ENCODE data around the gene NXF2B.
"Not testable (repeated sequence)": the region's sequence is repeated elsewhere in the genome, so short reads cannot be mapped to it uniquely, and the experiment has no call there.

Gene NXF2B, protein sequence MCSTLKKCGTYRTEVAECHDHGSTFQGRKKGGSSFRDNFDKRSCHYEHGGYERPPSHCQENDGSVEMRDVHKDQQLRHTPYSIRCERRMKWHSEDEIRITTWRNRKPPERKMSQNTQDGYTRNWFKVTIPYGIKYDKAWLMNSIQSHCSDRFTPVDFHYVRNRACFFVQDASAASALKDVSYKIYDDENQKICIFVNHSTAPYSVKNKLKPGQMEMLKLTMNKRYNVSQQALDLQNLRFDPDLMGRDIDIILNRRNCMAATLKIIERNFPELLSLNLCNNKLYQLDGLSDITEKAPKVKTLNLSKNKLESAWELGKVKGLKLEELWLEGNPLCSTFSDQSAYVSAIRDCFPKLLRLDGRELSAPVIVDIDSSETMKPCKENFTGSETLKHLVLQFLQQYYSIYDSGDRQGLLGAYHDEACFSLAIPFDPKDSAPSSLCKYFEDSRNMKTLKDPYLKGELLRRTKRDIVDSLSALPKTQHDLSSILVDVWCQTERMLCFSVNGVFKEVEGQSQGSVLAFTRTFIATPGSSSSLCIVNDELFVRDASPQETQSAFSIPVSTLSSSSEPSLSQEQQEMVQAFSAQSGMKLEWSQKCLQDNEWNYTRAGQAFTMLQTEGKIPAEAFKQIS

GRCh38 chrX:102439908-102440307 lies at the start of gene NXF2B:
Gene NXF2B, minus strand, starts transcription at chrX:102440008. Its CDS starts 59,972 bp downstream, at chrX:102380036.
- H3K4me3 ChIP-seq (ENCODE audit: low read length); DNase-seq (ENCODE audit: low read depth): not testable (repeated sequence)

DNA sequence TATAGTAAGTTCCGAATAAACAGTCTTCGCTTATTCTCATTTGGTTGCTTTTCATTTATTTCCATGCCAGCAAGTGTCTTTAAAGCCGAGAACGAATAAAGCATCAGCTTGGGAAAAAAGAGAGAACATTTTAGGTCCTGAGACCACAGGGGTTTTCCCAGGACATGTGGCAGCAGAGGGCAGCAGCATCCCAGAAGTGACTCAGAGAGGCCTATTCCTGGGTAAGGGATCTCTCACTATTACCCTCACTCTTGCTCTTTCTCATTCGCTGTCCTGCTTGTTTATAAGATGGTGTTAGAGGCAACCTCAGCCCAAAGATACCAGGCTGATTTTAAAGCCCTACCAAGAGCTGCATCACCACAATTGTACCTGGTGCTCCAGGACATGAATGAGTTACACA lies 39.0 kb upstream of the NXF2B start:
- DNase-seq (ENCODE audit: low read depth); H3K4me3 ChIP-seq (ENCODE audit: low read length): not testable (repeated sequence)

DNA sequence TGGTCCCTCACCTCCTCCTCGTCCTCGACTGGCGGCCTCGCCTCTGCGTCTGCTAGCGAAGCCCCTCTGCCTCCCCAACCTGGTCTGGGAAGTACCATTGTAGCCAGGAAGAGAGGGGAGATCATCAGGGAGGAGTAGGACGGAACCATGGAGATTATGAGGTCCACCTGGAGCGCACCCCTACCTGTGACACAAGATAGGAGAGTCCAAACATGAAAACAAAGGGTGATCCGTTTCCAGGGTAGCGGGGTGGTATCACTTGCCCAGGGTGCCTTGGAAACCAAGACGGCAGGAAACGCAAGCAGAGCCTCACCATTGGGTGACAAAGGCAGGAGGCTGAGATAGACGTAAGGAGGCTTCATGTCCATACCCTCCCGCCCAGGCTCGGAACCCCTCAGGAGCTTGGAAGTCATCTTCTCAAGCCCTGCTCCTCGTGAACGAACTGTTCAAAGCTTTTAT lies 32.0 kb upstream of the NXF2B start, which contains the start of gene TCP11X2:
TSS of gene TCP11X2 (minus strand) at position 51 of the 459 bp plus-strand sequence.
- not testable (repeated sequence) for H3K4me3 ChIP-seq (ENCODE audit: low read length); DNase-seq (ENCODE audit: low read depth)

- DNase-seq (ENCODE audit: low read depth); H3K4me3 ChIP-seq (ENCODE audit: low read length): not testable (repeated sequence)
Measured at GRCh38 chrX:102470215-102470614, 30.4 kb upstream of the NXF2B start.

- DNase-seq (ENCODE audit: low read depth); H3K4me3 ChIP-seq (ENCODE audit: low read length): not testable (repeated sequence)
Measured at GRCh38 chrX:102458615-102459014, 18.8 kb upstream of the NXF2B start.

DNA sequence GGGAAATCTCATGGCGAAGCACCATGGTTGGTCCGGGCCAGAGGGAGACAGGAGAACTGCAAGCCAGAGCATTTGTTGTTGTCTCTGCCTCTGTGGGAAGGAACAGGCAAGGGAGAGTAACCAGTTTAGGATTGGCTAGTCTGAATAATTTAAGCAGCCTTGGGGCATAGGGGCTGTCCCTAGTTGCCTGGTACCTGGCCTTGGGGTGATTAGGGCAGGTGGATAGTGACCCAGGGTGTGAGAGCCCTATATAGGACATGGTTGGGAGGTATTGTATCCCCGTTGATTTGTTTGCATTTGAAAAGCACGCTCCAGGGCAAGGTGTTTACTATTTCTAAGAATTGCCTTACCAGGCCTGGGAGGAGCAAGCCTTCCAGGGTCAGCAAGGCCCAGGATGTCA lies 25.3 kb downstream of the NXF2B start:
- not testable (repeated sequence) for DNase-seq (ENCODE audit: low read depth); H3K4me3 ChIP-seq (ENCODE audit: low read length)

DNA sequence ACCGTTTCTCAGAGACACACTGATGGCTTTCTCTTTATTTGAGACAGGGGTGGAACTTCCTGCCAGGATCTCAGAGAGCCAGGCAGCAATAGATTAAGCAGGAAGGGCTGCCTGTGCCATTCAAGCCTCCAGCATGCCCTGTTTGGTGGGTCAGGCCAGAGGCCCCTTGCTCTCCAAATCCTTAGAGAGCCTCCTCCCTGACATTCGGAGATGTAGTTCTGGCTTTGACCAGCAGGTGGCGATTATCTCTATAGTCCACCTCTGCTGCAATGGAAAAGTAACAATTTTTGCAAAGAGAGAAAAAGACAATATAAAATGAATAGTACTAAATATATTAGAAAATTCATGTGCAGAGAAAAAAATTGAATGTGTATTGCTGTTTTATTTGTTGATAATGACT lies 93.9 kb downstream of the NXF2B start:
- TF ChIP-seq CTCF (IDR thresholded peaks at IDR 0.05; ENCODE audit: insufficient read depth, low read depth, low read length, missing control alignments), result peak; percentile 66
- H3K4me3 ChIP-seq (ENCODE audit: low read length), result no peak overlapping the region
- peak; percentile 41 for DNase-seq (ENCODE audit: low read depth)

- no peak for DNase-seq (ENCODE audit: low read depth)
- no peak for TF ChIP-seq CTCF (IDR thresholded peaks at IDR 0.05; ENCODE audit: insufficient read depth, low read depth, low read length, missing control alignments)
Measured at GRCh38 chrX:102341867-102342266, 97.9 kb downstream of the NXF2B start.

GRCh38 chrX:102339312-102340298 lies 100.2 kb downstream of the NXF2B start:
- no peak overlapping the region for H3K4me3 ChIP-seq (ENCODE audit: low read length)
- no peak for TF ChIP-seq CTCF (IDR thresholded peaks at IDR 0.05; ENCODE audit: insufficient read depth, low read depth, low read length, missing control alignments)
- DNase-seq (ENCODE audit: low read depth), result no peak

More at GRCh38 chrX:102341867-102342266, 97.9 kb downstream of the NXF2B start:
- no peak overlapping the region for H3K4me3 ChIP-seq (ENCODE audit: low read length)
